Fibroblast of lung (primary cell): ENCODE results near the gene TMEM250. TPM values are rescaled to one million over a fixed set of nuclear protein-coding genes. Genes with fewer than 3 reads are reported as not detected.

ENCODE experiments used
- DNase-seq, 2 donors: peaks; one replicate each; pipeline versions ENCODE4 v3.0.0 to v3.0.0-alpha.2; 2010; ENCODE audit warnings: low read depth in 2 of 2
- H2AFZ ChIP-seq: 2 replicates; pipeline ENCODE4 v1.5.1; 2012; ENCODE audit warnings: low read length, control low read depth, inconsistent platforms
- H3K27ac ChIP-seq: 2 replicates; pipeline ENCODE4 v1.5.1; 2011; ENCODE audit warnings: low read length, control low read depth; ENCODE audit not compliant: insufficient read depth
- H3K27me3 ChIP-seq: 2 replicates; pipeline ENCODE4 v1.5.1; 2011; ENCODE audit warnings: mild to moderate bottlenecking, low read length; ENCODE audit not compliant: control insufficient read depth, insufficient read depth
- H3K36me3 ChIP-seq: 2 replicates; pipeline ENCODE4 v1.5.1; 2011; ENCODE audit warnings: low read length; ENCODE audit not compliant: control insufficient read depth, insufficient read depth
- H3K4me1 ChIP-seq: 2 replicates; pipeline ENCODE4 v1.5.1; 2011; ENCODE audit warnings: low read length; ENCODE audit not compliant: control insufficient read depth, insufficient read depth; ENCODE audit errors: extremely low read depth
- H3K4me2 ChIP-seq: 2 replicates; pipeline ENCODE4 v1.5.1; 2011; ENCODE audit warnings: low read length, control low read depth; ENCODE audit not compliant: insufficient read depth; ENCODE audit errors: extremely low read depth
- H3K4me3 ChIP-seq, 4 experiments: fragments of 200-600 bp in 1 of 4; sonication (generic) in 1 of 4; replicated peaks in 1 of 4; 2 replicates each; pipeline ENCODE4 v1.5.1; 2011 to 2016; ENCODE audit warnings: low read length in 4 of 4, low read depth in 3 of 4, mild to moderate bottlenecking in 3 of 4, control low read depth in 2 of 4, inconsistent platforms in 1 of 4, mixed read lengths in 1 of 4; ENCODE audit not compliant: insufficient read depth in 1 of 4; ENCODE audit errors: control extremely low read depth in 1 of 4
- H3K79me2 ChIP-seq: 2 replicates; pipeline ENCODE4 v1.5.1; 2012; ENCODE audit warnings: mild to moderate bottlenecking, low read length, inconsistent platforms; ENCODE audit not compliant: control insufficient read depth, insufficient read depth
- H3K9ac ChIP-seq: 2 replicates; pipeline ENCODE4 v1.5.1; 2011; ENCODE audit warnings: mild to moderate bottlenecking, low read length, control low read depth; ENCODE audit not compliant: insufficient read depth
- H3K9me3 ChIP-seq: 2 replicates; pipeline ENCODE4 v1.5.1; 2012; ENCODE audit warnings: low read depth, low read length; ENCODE audit not compliant: control insufficient read depth, insufficient read depth
- H4K20me1 ChIP-seq: 2 replicates; pipeline ENCODE4 v1.5.1; 2011; ENCODE audit warnings: low read length; ENCODE audit not compliant: control insufficient read depth, insufficient read depth; ENCODE audit errors: extremely low read depth
- EZH2 ChIP-seq: IDR thresholded peaks from 2 replicates; pipeline ENCODE4 v1.5.1; 2012; ENCODE audit warnings: low read length, control low read depth, mild to moderate bottlenecking; ENCODE audit errors: missing control alignments
- polyA plus RNA-seq, 2 donors: library from polyadenylated mRNA; depleted of rRNA in 1 of 2; stranded (reverse) in 1 of 2; unstranded in 1 of 2; fragments of >200 nt; gene quantifications; 2 replicates each; pipeline ENCODE4 v1.2.1, GENCODE V29; 2011 to 2012; ENCODE audit warnings: missing spikeins in 1 of 2
- total RNA-seq: library from RNA; depleted of rRNA; stranded (reverse); fragments of >200 nt; gene quantifications from 2 replicates; pipeline ENCODE4 v1.2.1, GENCODE V29; 2014
- TF ChIP-seq, protein P1 (sequence below), 2 donors: IDR thresholded peaks in 1 of 2; conservative IDR thresholded peaks in 1 of 2; 1 replicate in 1 of 2; 2 replicates in 1 of 2; pipeline ENCODE4 v1.5.1; 2011 to 2012; ENCODE audit warnings: low read length in 2 of 2, control low read depth in 1 of 2, inconsistent platforms in 1 of 2, low read depth in 1 of 2, mild to moderate bottlenecking in 1 of 2

Gene TMEM250
- total and polyA plus RNA-seq, 2 donors (not counting 1 experiment from before 2014, with no cell fraction given), result 13.3 to 43.3 TPM

DNA sequence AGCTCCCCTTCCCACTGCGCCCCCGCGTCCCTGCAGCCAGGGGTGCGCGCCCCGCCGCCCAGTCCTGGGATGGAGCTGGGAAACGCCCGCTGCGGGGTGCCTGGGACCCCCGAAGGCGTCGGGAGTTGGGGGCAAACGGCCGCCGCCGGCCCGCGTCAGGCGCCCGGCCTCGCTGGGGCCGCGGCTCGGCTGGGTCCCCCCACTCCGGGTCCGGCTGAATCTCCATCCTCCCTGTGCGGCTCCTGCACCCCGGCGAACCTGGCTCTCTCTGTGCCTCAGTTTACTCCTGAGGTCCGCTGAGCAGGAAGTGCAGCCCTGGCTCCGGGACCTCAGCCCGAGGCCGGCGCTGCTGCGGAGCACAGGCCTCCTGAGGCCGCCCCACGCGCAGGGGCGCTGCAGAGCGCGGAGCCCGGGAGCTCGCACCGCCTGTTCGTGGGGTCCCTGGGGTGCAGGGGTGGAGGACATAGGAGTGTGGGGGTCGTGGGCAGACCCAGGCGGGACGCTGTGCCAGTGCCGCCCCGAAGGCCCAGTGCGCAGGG lies 13.9 kb upstream of the TMEM250 start:
- Histone ChIP-seq H4K20me1 (no peaks in the 10 kb centered on the region), H3K36me3 (no peaks in the 10 kb centered on the region), H2AFZ (no peak overlapping the region), H3K27ac (no peak overlapping the region), H3K79me2 (no peaks in the 10 kb centered on the region), H3K4me2 (no peak overlapping the region), H3K4me1 (no peaks in the 10 kb centered on the region), H3K27me3 (peaks cover 53% of the 10 kb centered on the region), H3K9ac (no peak overlapping the region), H3K4me3 (peak overlapping the region in 1 of 4 experiments; percentile 10), H3K9me3 (no peaks in the 10 kb centered on the region)
- DNase-seq, result no peak
- TF ChIP-seq EZH2, result peak; percentile 50
- TF ChIP-seq, protein P1, sequence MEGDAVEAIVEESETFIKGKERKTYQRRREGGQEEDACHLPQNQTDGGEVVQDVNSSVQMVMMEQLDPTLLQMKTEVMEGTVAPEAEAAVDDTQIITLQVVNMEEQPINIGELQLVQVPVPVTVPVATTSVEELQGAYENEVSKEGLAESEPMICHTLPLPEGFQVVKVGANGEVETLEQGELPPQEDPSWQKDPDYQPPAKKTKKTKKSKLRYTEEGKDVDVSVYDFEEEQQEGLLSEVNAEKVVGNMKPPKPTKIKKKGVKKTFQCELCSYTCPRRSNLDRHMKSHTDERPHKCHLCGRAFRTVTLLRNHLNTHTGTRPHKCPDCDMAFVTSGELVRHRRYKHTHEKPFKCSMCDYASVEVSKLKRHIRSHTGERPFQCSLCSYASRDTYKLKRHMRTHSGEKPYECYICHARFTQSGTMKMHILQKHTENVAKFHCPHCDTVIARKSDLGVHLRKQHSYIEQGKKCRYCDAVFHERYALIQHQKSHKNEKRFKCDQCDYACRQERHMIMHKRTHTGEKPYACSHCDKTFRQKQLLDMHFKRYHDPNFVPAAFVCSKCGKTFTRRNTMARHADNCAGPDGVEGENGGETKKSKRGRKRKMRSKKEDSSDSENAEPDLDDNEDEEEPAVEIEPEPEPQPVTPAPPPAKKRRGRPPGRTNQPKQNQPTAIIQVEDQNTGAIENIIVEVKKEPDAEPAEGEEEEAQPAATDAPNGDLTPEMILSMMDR (conservative IDR thresholded peaks at IDR 0.05 in 1 of 2, IDR thresholded peaks at IDR 0.05 in 1 of 2; ENCODE audit: low read depth in 1 of 2, low read length in 2 of 2), result no peak

DNA sequence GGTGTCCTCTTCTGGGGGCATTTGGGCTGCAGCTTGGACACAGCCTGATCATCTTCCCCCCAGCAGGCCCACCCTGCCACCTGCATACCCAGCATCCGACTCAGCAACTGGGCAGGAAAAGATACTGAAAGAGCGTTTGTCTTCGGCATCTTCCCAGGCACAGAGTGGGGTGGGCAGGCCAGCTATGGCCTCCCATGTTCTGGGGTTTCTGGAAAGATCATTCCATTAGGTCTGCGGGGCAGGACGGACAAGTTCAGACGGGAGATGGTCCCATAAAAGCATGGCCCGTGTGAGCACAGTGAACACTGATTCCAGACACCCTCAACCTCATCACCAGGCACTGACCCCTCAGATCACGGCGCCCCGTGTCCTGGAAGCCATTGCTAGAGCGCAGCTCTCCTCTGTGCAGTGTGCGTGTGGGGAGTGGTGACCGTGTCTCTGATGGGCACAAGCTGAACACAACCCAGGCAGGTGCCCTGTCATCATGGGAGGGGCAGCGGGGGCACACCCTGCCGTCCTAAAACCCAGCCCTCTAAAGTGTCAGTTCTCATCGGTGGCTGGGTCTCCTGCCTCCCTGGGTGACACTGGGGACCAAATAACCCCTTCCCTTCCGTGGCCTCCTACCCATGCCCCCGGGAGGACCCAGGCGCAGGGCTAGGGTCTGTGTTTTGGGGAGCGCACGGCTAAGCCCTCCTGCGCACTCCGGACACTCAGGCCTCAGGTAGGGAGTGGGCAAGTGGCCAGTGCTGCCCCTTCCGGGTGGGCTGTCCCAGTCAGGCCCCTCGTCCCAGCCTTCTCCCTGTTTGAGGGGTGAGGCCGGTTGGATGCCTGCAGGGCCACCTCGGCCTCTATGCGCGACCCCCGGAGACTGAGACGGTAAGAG lies 13.2 kb upstream of the TMEM250 start:
- Histone ChIP-seq H3K27me3 (peaks cover 57% of the 10 kb centered on the region), H3K9me3 (no peaks in the 10 kb centered on the region), H3K36me3 (no peaks in the 10 kb centered on the region), H3K79me2 (no peaks in the 10 kb centered on the region), H4K20me1 (no peaks in the 10 kb centered on the region), H3K4me1 (no peaks in the 10 kb centered on the region), H3K9ac (no peak overlapping the region), H3K4me2 (no peak overlapping the region), H3K27ac (no peak overlapping the region), H3K4me3 (no peak overlapping the region), H2AFZ (no peak overlapping the region)
- DNase-seq, result no peak
- TF ChIP-seq, protein P1 (conservative IDR thresholded peaks at IDR 0.05 in 1 of 2, IDR thresholded peaks at IDR 0.05 in 1 of 2; ENCODE audit: low read depth in 1 of 2, low read length in 2 of 2), result no peak
- peak; percentile 60 for TF ChIP-seq EZH2

DNA sequence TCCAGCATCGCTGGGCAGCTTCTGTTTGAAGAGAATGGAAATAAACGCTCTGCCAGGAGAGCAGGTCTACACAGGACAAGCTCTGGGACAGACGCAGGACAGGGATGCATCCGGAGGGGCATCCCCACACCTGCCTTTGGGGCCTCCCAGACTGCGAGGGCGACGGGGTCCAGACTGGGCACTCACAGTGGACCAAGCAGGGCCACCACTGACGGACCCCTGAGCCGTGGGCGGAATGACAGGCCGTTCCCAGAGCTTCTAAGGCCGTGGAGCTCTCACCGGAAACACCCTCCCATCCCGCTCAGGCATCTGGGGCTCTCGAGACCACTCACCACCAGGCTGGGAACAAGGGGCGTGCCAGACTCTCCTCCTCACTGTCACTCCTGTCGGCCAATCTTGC lies 10.5 kb upstream of the TMEM250 start:
- DNase-seq, result no peak
- H3K79me2 ChIP-seq, result no peaks in the 10 kb centered on the region
- H3K27me3 ChIP-seq, result peaks cover 53% of the 10 kb centered on the region
- H3K36me3 ChIP-seq, result no peaks in the 10 kb centered on the region
- H3K4me3 ChIP-seq, result no peak overlapping the region
- H3K4me1 ChIP-seq, result no peaks in the 10 kb centered on the region
- no peak overlapping the region for H3K9ac ChIP-seq
- TF ChIP-seq, protein P1 (conservative IDR thresholded peaks at IDR 0.05 in 1 of 2, IDR thresholded peaks at IDR 0.05 in 1 of 2; ENCODE audit: low read depth in 1 of 2, low read length in 2 of 2), result no peak
- TF ChIP-seq EZH2, result no peak
- H3K27ac ChIP-seq, result no peak overlapping the region
- H4K20me1 ChIP-seq, result no peaks in the 10 kb centered on the region
- H3K4me2 ChIP-seq, result no peak overlapping the region
- no peak overlapping the region for H2AFZ ChIP-seq
- H3K9me3 ChIP-seq, result no peaks in the 10 kb centered on the region
